C4-2B (cell line): Measurements from ENCODE around the gene C1orf74.

Experiments used
- ZFX ChIP-seq: fragments of 450-650 bp; IDR thresholded peaks from 2 replicates; pipeline ENCODE4 v1.6.1; 2017
- TF ChIP-seq, protein P1 (sequence below): fragments of 450-650 bp; conservative IDR thresholded peaks from 2 replicates; pipeline ENCODE4 v1.5.1; 2017; ENCODE audit warnings: mild to moderate bottlenecking

DNA sequence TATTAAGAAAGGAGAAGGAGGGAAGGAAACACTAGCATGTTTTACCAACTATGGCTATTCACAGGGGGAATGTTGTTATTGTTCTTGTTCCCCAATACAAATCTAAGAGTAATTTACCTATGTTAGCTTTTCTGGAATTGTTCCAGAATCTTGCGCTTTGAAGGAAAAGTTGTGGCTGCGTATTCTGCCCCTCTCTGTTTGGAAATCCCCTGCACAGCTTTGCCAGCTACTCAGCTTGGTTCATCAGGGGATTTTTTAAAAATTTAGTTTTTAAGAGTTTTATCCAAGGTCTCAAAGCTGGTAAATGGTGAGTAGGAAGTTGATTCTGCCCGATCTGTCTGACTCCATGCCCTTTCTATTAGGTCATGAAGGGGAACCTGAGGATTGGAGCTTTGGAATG lies 31.1 kb upstream of the C1orf74 start:
- TF ChIP-seq, protein P1, sequence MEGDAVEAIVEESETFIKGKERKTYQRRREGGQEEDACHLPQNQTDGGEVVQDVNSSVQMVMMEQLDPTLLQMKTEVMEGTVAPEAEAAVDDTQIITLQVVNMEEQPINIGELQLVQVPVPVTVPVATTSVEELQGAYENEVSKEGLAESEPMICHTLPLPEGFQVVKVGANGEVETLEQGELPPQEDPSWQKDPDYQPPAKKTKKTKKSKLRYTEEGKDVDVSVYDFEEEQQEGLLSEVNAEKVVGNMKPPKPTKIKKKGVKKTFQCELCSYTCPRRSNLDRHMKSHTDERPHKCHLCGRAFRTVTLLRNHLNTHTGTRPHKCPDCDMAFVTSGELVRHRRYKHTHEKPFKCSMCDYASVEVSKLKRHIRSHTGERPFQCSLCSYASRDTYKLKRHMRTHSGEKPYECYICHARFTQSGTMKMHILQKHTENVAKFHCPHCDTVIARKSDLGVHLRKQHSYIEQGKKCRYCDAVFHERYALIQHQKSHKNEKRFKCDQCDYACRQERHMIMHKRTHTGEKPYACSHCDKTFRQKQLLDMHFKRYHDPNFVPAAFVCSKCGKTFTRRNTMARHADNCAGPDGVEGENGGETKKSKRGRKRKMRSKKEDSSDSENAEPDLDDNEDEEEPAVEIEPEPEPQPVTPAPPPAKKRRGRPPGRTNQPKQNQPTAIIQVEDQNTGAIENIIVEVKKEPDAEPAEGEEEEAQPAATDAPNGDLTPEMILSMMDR = no peak
- TF ChIP-seq ZFX = no peak
